ENCODE results near the gene CABP4. TPM values are rescaled to one million over a fixed set of nuclear protein-coding genes. Genes with fewer than 3 reads are reported as not detected.

Gene CABP4
- total RNA-seq, 1 experiment from 2014 or later: 24.8 TPM

GRCh38 chr11:67466367-67466766 is 11.2 kb downstream of the CABP4 start:
- intact Hi-C loops (cut with micrococcal nuclease; ENCODE audit: unreplicated experiment): no loop called here

GRCh38 chr11:67466962-67467771 is 12.0 kb downstream of the CABP4 start:
- CTCF ChIA-PET: interaction anchor here (0.5 to 1.1 kb wide), 2 partner anchors 92 to 110 kb away, joined by 3 read pairs; no protein-coding TSS in a partner anchor
- H3K36me3 Mint-ChIP-seq (ENCODE audit: insufficient read depth, unreplicated experiment): peaks cover 55% of the 10 kb centered on the region
- H3K4me3 Mint-ChIP-seq (ENCODE audit: low read depth, unreplicated experiment): peak overlapping the region; percentile 85
- no peaks in the 10 kb centered on the region for H3K9me3 Mint-ChIP-seq (ENCODE audit: low read depth, unreplicated experiment)
- H3K27me3 Mint-ChIP-seq (ENCODE audit: unreplicated experiment): peaks cover 6% of the 10 kb centered on the region
- peaks cover 43% of the 10 kb centered on the region for H3K4me1 Mint-ChIP-seq (ENCODE audit: low read depth, unreplicated experiment)
- intact Hi-C loops (cut with micrococcal nuclease; ENCODE audit: unreplicated experiment): no loop called here
- TF ChIP-seq CTCF (IDR thresholded peaks at IDR 0.05; ENCODE audit: unreplicated experiment): no peak
- DNase-seq: no peak
- H3K27ac Mint-ChIP-seq (ENCODE audit: unreplicated experiment): peak overlapping the region; percentile 64
- BruUV-seq (replicated peaks): no TSS peak

More at GRCh38 chr11:67466367-67466766, 11.2 kb downstream of the CABP4 start:
- H3K27me3 Mint-ChIP-seq (ENCODE audit: unreplicated experiment): no peaks in the 10 kb centered on the region
- no peaks in the 10 kb centered on the region for H3K9me3 Mint-ChIP-seq (ENCODE audit: low read depth, unreplicated experiment)
- CTCF ChIA-PET: no interaction called here
- no peak overlapping the region for H3K27ac Mint-ChIP-seq (ENCODE audit: unreplicated experiment)
- no peak for TF ChIP-seq CTCF (IDR thresholded peaks at IDR 0.05; ENCODE audit: unreplicated experiment)
- DNase-seq: no peak
- H3K4me3 Mint-ChIP-seq (ENCODE audit: low read depth, unreplicated experiment): no peak overlapping the region
- H3K36me3 Mint-ChIP-seq (ENCODE audit: insufficient read depth, unreplicated experiment): peaks cover 55% of the 10 kb centered on the region
- BruUV-seq (replicated peaks): no TSS peak
- H3K4me1 Mint-ChIP-seq (ENCODE audit: low read depth, unreplicated experiment): peaks cover 39% of the 10 kb centered on the region

- no TSS peak for BruUV-seq (replicated peaks)
- Mint-ChIP-seq H3K27me3 (ENCODE audit: unreplicated experiment) (peaks cover 10% of the 10 kb centered on the region), H3K36me3 (ENCODE audit: insufficient read depth, unreplicated experiment) (peaks cover 55% of the 10 kb centered on the region), H3K4me1 (ENCODE audit: low read depth, unreplicated experiment) (peaks cover 43% of the 10 kb centered on the region), H3K9me3 (ENCODE audit: low read depth, unreplicated experiment) (no peaks in the 10 kb centered on the region), H3K27ac (ENCODE audit: unreplicated experiment) (peak overlapping the region; percentile 64), H3K4me3 (ENCODE audit: low read depth, unreplicated experiment) (peak overlapping the region; percentile 85)
- CTCF ChIA-PET: interaction anchor here (0.5 to 2.6 kb wide), 6 partner anchors 16 to 157 kb away, joined by 3 to 10 read pairs (median 4); partner anchors contain the start of genes GPR152 and PPP1CA
- TF ChIP-seq CTCF (IDR thresholded peaks at IDR 0.05; ENCODE audit: unreplicated experiment): no peak
- intact Hi-C loops (cut with micrococcal nuclease; ENCODE audit: unreplicated experiment): no loop called here
- DNase-seq: peak; percentile 86
Measured at GRCh38 chr11:67468056-67468455, 12.9 kb downstream of the CABP4 start.

- peak overlapping the region; percentile 64 for H3K27ac Mint-ChIP-seq (ENCODE audit: unreplicated experiment)
- no peaks in the 10 kb centered on the region for H3K9me3 Mint-ChIP-seq (ENCODE audit: low read depth, unreplicated experiment)
- no TSS peak for BruUV-seq (replicated peaks)
- CTCF ChIA-PET: interaction anchor here (0.9 to 2.6 kb wide), 5 partner anchors 16 to 157 kb away, joined by 3 to 10 read pairs (median 4); partner anchors contain the start of genes GPR152 and PPP1CA
- peaks cover 42% of the 10 kb centered on the region for H3K4me1 Mint-ChIP-seq (ENCODE audit: low read depth, unreplicated experiment)
- no peak for TF ChIP-seq CTCF (IDR thresholded peaks at IDR 0.05; ENCODE audit: unreplicated experiment)
- peaks cover 52% of the 10 kb centered on the region for H3K36me3 Mint-ChIP-seq (ENCODE audit: insufficient read depth, unreplicated experiment)
- H3K27me3 Mint-ChIP-seq (ENCODE audit: unreplicated experiment): peaks cover 10% of the 10 kb centered on the region
- intact Hi-C loops (cut with micrococcal nuclease; ENCODE audit: unreplicated experiment): no loop called here
- peak overlapping the region; percentile 85 for H3K4me3 Mint-ChIP-seq (ENCODE audit: low read depth, unreplicated experiment)
- no peak for DNase-seq
Measured at GRCh38 chr11:67468456-67468758, 13.3 kb downstream of the CABP4 start.
